ENCODE data around the gene ZNF687. TPM values are rescaled to one million over a fixed set of nuclear protein-coding genes. Genes with fewer than 3 reads are reported as not detected.
"Not testable (repeated sequence)": the region's sequence is repeated elsewhere in the genome, so short reads cannot be mapped to it uniquely, and the experiment has no call there.

The ZNF687 gene
- 6.9 TPM for total RNA-seq

DNA sequence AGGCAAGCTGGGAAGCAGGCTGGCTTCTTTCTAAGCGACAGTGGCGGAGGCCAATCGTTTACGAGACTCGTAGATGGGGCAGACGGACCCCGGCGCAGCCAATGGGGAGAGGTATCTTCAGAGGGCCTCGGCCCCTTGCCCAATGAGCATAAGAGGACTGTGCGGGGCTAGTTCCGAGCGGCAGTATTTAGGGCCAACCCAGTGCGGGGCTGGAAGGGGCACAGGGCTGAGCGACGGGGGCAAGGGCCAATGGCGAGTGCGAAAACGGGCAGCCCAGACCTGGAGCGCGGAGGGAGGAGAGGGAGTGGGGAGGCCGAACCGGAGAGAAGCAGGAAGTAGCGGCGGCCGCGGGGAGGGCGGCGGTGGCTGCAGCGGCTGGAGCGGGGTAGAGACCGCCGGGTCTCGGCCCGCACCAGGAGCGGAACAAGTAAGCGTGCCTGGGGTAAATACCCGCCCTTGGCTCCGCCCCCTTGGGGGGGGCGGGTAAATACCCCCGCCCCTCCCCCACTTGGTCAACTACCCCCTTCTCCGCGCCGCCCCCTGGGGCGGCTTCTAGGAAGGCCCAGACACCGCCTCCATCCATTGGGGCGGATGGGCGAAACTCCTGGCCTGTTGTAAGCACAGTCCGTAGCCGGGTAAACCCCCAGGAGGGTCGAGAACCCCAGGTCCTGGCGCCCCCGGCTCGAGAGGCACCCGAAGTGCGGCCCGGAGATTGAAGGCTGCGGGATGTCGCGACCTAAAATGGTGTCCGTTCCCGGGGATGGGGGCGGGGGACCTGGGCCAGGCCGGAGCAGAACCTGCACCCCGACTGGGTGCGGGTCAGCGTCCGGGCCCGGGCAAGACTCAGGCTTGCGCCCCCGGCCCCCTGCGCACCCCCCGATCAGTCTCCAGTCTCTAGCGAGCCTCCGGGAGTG is at the start of gene ZNF687:
Gene ZNF687, plus strand, starts transcription at position 331 of the 914 bp plus-strand sequence. CDS start 3,993 bp downstream, outside the sequence.
- DNase-seq = peak; percentile 100

DNA sequence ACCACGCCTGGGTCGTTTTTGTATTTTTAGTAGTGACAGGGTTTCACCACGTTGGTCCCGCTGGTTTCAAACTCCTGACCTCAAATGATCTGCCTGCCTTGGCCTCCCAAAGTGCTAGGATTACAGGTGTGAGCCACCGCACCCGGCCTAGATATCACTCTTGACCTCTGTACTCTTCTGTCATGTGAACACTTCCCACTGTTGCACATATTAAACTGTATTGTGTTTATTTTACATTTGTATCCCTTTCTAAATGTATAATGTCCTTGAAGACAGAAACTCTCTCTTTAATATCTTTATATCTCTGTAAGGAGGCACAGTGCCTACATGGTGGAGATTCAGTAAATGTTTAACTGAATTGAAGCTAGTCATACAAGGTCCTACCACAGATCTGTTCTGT is 46.9 kb upstream of the ZNF687 start:
- no peak for DNase-seq

DNA sequence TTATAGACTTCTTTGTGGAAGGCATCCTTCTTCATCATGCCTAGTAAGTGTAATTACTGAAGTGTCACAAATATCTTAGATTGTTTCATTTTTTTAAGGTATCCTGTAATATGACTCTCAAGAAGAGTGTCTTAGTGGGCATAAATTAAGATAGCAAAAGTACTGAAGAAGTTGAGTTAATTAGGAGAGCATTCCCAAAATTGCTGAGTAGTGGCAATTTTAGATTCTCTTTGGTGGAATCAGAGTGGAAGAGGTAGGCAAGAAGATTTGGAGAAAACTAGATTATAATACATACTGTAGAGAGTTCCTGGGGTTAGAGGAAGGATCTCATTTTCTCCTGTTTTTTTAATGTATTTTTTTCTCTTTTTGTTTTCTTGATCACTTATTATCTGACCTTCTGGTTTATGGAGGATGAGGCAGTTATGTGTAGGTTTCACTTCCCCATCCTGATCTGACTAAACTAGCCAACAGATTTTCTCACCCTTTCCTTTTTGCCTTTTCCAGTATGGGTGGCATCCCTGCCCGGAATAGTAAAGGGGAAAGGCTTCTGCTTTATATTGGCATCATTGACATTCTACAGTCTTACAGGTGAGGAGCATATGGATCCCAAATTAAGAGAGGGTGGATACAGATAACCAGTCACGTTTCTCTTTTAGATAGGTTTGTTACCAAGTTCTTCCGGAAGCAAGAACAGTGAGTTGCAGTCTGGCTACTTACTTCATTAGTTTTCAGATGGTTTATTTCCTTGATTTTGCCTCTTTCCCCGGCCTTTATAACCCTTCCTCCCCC is 44.2 kb upstream of the ZNF687 start:
- DNase-seq = no peak

DNA sequence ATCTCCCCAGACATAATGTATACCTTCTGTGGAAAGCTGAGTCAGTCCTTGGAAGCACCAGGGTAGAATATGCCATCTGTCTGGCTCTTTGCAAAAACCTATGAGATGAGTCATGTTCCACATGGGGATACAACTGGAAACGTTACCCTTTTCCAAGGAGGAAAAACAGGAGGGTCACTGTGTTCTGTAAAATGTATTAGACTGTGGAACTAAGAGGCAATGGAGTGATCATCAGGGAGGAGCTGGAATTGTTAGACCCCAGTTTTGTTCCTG is 43.7 kb upstream of the ZNF687 start:
- DNase-seq = peak; percentile 2

DNA sequence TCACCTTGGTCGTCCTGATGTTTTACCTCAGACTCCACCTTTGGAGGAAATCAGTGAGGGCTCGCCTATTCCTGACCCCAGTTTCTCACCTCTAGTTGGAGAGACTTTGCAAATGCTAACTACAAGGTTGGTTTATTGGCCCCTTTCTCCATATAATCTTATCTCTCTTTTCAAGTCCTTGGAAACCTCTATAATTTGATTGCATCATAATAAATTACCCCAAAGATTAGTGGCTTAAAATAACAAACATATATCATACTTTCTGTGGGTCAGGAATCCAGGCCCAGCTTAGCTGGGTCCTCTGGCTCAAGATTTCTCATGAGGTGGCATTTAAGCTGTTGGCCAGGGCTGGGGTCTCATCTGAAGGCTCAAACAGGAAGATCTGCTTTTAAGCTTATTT is 39.7 kb upstream of the ZNF687 start:
- no peak for DNase-seq

DNA sequence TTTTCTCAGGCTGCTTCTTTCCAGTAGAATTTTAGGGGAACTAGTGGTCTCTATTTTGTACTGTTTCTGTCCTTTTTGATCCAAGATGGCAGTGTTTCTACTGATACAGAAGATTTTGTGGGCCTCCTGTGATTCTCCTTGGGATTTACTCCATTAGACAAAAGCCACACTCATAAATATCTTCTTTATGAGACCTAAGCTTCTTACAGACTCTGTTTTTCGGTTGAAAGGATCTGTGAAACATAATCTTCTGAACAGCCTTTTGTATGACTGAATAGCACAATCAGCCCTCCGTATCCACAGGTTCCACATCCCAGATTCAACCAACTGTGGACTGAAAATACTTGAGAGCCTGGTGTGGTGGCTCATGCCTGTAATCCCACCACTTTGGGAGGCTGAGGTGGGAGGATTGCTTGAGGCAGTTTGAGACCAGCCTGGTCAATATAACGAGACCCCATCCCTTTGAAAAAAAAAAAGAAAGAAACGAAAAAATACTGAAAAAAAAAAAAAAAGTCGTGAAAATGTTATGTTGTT is 38.3 kb upstream of the ZNF687 start:
- no peak for DNase-seq

DNA sequence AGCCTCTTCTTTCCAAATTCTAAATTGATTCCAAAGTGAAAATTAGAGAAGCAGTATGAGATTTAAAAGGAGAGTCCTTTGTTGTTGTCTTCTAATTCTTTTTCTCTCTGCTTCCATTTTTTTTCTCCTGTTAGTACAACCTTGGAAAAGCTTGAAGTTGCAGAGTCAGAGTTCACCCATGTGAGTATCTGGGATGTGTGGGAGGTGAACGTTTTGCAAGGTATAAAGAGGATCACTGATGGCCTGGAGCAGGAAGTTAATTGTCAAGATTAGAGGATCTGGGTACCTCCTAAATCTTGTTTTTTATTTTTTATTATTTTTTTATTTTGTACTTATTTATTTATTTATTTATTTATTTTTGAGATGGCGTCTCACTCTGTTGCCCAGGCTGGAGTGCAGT is 35.3 kb upstream of the ZNF687 start:
- DNase-seq = no peak

DNA sequence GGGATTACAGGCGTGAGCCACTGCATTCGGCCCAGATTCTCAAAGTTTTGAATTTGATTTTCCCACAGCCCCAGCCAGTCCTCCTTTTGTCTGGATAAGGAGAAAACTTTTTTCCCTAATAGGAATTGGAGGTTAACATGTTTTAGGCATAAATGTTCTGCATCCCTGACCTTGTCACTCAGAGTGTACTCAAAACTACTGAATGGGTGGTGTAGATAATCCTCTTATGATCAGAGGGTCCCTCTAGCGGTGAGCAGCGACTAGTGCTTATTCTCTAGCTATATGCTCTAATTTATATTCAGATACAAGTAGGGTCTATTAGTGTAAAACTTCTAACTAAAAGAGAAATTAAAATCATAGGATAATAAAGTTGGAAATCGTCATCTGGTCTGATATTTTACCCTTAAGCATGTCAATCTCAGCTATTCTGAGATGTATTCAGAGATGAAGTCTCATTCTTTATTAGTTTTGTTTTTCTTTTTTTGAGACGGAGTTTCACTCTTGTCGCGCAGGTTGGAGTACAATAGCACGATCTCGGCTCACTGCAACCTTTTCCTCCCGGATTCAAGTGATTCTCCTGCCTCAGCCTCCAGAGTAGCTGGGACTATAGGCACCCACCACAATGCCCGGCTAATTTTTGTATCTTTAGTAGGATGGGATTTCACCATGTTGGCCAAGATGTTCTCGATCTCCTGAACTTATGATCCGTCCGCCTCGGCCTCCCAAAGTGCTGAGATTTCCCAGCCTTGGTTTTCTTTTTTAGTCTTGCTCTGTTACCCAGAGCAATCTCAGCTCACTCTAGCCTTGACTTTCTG is 30.2 kb upstream of the ZNF687 start:
- peak; percentile 30 for DNase-seq

- DNase-seq = peak; percentile 92
Measured at GRCh38 chr1:151254217-151255213, 27.6 kb upstream of the ZNF687 start, which contains the start of gene PSMD4. PSMD4 (plus strand) TSS chr1:151254734; CDS start chr1:151254783, 49 bp downstream.

DNA sequence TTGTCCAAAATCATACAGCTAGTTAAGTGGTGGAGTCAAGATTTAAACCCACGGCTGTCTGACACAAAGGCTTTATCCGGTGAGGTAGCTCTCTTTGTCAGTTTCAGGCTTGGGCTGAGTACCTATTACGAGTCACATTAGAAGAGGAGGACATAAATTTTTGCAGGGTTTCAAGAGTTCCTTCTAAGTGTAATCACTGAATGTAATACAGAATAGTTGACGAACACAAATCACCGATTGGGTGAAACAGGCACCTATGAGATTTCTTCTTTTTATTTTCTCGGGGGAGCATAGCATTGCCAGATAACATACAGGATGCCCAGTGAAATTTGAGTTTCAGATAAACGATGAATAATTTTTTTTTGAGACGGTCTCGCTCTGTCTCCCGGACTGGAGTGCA is 26.7 kb upstream of the ZNF687 start:
- no peak for DNase-seq

GRCh38 chr1:151259351-151259750 is 22.7 kb upstream of the ZNF687 start:
- DNase-seq = no peak

GRCh38 chr1:151265446-151266236 is 16.5 kb upstream of the ZNF687 start:
- no peak for DNase-seq

DNA sequence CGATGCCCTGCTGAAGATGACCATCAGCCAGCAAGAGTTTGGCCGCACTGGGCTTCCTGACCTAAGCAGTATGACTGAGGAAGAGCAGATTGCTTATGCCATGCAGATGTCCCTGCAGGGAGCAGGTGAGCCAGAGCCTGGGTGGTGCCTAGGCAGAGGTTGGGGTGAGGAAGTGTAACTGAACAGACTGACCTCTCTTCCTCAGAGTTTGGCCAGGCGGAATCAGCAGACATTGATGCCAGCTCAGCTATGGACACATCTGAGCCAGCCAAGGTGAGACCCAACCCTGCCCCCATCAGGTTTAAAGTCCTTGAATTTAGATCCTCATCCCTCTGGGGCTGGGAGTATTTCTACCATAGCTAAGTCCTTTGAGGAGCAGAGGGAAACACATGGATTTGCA is 15.8 kb upstream of the ZNF687 start:
- DNase-seq = no peak

DNA sequence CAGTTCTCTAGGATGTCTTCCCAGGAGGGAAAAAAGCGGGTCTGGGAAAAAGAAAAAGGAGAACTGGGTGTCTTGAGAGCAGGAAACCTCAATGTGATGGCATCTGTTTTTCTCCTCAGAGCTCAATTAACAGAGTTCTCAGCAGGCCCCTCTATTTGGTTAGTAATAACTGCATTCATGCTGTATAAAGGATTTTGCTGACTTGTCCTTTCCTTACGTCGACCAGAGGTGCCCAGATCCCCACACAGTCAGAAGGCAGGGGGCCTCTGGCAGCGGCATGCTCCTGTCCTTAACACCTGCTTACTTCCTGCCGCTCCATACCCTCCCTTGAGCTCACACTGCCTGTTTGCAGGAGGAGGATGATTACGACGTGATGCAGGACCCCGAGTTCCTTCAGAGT is 15.3 kb upstream of the ZNF687 start:
- no peak for DNase-seq

GRCh38 chr1:151267760-151268159 is 14.3 kb upstream of the ZNF687 start:
- no peak for DNase-seq

GRCh38 chr1:151273924-151274466 is 8.1 kb upstream of the ZNF687 start:
- DNase-seq = no peak

- not testable (repeated sequence) for DNase-seq
Measured at GRCh38 chr1:151275341-151275740, 6.8 kb upstream of the ZNF687 start.

- no peak for DNase-seq
Measured at GRCh38 chr1:151277249-151277648, 4.8 kb upstream of the ZNF687 start.

GRCh38 chr1:151281225-151281968 is 702 bp upstream of the ZNF687 start:
- peak; percentile 92 for DNase-seq
